GM12801 (cell line): ENCODE results near the gene WDR37.

ENCODE experiments used
- CTCF ChIP-seq: IDR thresholded peaks from one replicate; pipeline ENCODE4 v1.5.1; 2011; ENCODE audit warnings: control low read depth; ENCODE audit not compliant: insufficient read length; ENCODE audit errors: extremely low read depth

The WDR37 gene

DNA sequence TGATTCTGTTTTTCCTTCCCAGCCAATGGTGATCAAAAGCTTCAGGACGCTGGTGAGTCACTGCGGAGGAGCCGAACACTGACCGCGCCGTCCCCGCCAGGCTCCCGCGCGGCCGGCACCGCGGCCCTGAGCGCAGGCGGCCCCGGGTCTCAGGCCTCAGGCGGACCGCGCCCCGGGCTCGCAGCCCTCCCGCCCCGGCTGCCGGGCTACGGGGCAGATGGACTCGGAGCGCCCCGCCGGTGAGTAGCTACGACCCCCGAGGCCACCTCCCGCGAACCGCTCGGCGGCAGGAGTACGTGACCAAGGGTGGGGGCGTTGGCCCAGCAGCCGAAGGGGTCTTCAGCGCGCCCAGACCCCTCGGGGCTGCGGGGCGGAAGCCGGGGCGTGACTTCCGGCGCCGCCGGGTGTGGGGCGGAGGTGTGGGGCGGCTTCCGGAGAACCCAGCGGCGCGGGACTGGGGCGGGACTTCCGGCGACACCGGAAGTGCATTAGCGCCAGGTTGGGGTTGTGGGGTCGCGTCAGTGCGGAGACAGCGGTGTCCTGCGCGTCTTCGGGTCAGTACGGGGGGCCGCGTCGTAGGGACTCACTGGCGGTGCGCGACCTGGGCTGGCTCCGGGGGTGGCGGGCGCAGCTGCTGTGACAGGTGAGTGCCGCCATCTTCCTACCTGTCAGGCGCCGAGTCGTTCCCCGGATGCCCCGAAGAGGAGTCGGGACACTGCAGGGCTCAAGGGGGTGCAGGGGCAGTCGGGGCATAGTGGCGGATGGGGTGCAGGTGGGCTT lies at the start of gene WDR37:
WDR37 (plus strand) TSS at position 60 of the 780 bp plus-strand sequence. CDS start 15,771 bp downstream, outside the sequence.
- TF ChIP-seq CTCF: no peak

- TF ChIP-seq CTCF: no peak
These were observed 49.6 kb upstream of the WDR37 start for GRCh38 chr10:1006573-1006972.

- TF ChIP-seq CTCF: no peak
These were observed 48.6 kb upstream of the WDR37 start for GRCh38 chr10:1007583-1007982.

- TF ChIP-seq CTCF: no peak
These were observed 47.1 kb upstream of the WDR37 start for GRCh38 chr10:1009071-1009494.

DNA sequence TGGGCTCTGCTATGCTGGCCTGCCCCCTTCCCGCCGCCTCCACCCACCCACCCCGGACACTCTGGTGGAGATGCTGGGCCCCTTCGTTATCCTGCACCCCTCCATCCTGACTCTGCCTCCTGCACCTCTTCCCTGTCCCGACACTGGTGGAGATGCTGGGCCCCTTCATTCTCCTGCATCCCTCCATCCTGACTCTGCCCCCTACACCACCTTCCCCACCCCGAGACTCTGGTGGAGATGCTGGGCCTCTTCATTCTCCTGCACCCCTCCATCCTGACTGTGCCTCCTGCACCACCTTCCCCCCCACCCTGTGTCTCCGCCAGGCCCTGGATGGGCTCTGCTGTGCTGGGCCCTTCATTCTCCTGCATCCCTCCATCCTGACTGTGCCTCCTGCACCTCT lies 45.5 kb upstream of the WDR37 start:
- TF ChIP-seq CTCF: no peak

DNA sequence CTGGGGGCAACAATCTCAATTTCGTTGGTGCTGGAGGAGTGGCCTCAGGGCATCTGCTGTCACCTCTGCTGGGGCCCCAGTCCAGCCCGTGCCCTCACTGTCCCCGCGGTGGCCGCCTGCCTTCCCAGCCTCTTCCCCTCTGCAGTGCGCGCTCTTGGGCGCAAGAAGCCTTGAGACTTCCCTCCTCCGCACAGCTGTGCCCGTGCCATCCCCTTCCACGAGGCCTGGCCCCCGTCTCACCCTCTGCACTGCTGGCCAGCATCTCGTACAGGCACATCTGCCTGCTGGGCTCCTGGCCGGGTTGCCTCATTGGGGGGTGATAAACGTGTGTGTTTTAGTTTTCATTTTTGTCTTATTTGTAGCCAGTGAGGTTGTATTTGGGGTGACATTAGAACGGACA lies 44.5 kb upstream of the WDR37 start:
- no peak for TF ChIP-seq CTCF

- TF ChIP-seq CTCF: no peak
These were observed 40.5 kb upstream of the WDR37 start for GRCh38 chr10:1015688-1016087.

GRCh38 chr10:1019362-1019761 lies 36.8 kb upstream of the WDR37 start:
- TF ChIP-seq CTCF: no peak
